Kidney epithelial cell (primary cell): ENCODE measurements around the gene MBOAT2. TPM values are rescaled to one million over a fixed set of nuclear protein-coding genes. Genes with fewer than 3 reads are reported as not detected.
"Not testable (repeated sequence)": the region's sequence is repeated elsewhere in the genome, so short reads cannot be mapped to it uniquely, and the experiment has no call there.

Source experiments
- DNase-seq: peaks from one replicate; pipeline ENCODE4 v3.0.0-alpha.2; 2010; ENCODE audit warnings: low read depth
- H3K27me3 ChIP-seq: 2 replicates; pipeline ENCODE4 v1.6.0; 2011; ENCODE audit warnings: low read length; ENCODE audit not compliant: control insufficient read depth, insufficient read depth
- H3K36me3 ChIP-seq: 2 replicates; pipeline ENCODE4 v1.5.1; 2011; ENCODE audit warnings: low read length; ENCODE audit not compliant: control insufficient read depth, insufficient read depth
- H3K4me3 ChIP-seq: 2 replicates; pipeline ENCODE4 v1.5.1; 2011; ENCODE audit warnings: low read depth, mild to moderate bottlenecking, control low read depth, low read length
- total RNA-seq: library from RNA; depleted of rRNA; stranded (reverse); fragments of >200 nt; gene quantifications from 2 replicates; pipeline ENCODE4 v1.2.3, GENCODE V29; 2015
- TF ChIP-seq, protein P1 (sequence below): IDR thresholded peaks from 2 replicates; pipeline ENCODE4 v1.5.1; 2011; ENCODE audit warnings: mild to moderate bottlenecking, moderate library complexity, low read length, control low read depth, inconsistent platforms; ENCODE audit not compliant: insufficient read depth, poor library complexity, severe bottlenecking

The MBOAT2 gene
- total RNA-seq, 1 donor from 2014 or later, result 32.2 TPM

DNA sequence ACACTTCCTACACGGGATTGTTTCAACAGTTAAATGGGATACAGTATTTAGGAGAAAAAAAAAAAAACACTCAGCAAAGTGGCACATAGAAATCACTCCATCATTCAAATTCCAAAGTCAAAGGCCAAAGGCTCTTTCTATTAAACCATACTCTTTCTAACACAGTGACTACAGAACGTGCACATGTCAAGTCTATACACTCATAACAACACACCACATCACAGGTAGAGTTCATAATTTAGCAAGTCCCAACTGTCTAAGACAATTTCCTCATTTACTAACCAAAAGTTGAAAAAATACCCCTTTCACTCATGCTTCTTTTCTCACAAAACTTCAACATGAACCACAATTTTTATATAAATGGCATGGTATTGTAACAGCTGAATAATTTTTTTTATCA, 70.8 kb downstream of the MBOAT2 start:
- no peak for DNase-seq
- Histone ChIP-seq H3K27me3 (no peaks in the 10 kb centered on the region), H3K36me3 (no peaks in the 10 kb centered on the region), H3K4me3 (no peak overlapping the region)
- TF ChIP-seq, protein P1, sequence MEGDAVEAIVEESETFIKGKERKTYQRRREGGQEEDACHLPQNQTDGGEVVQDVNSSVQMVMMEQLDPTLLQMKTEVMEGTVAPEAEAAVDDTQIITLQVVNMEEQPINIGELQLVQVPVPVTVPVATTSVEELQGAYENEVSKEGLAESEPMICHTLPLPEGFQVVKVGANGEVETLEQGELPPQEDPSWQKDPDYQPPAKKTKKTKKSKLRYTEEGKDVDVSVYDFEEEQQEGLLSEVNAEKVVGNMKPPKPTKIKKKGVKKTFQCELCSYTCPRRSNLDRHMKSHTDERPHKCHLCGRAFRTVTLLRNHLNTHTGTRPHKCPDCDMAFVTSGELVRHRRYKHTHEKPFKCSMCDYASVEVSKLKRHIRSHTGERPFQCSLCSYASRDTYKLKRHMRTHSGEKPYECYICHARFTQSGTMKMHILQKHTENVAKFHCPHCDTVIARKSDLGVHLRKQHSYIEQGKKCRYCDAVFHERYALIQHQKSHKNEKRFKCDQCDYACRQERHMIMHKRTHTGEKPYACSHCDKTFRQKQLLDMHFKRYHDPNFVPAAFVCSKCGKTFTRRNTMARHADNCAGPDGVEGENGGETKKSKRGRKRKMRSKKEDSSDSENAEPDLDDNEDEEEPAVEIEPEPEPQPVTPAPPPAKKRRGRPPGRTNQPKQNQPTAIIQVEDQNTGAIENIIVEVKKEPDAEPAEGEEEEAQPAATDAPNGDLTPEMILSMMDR, result no peak

GRCh38 chr2:8930185-8930584, 73.3 kb downstream of the MBOAT2 start:
- not testable (repeated sequence) for H3K27me3 ChIP-seq, DNase-seq, H3K36me3 ChIP-seq

GRCh38 chr2:8929128-8929527, 74.4 kb downstream of the MBOAT2 start:
- no peak overlapping the region for H3K4me3 ChIP-seq
- TF ChIP-seq, protein P1, result no peak
- H3K36me3 ChIP-seq, result no peaks in the 10 kb centered on the region
- DNase-seq, result no peak
- H3K27me3 ChIP-seq, result no peaks in the 10 kb centered on the region

More at GRCh38 chr2:8930185-8930584, 73.3 kb downstream of the MBOAT2 start:
- not testable (repeated sequence) for H3K4me3 ChIP-seq

- Histone ChIP-seq H3K27me3 (no peaks in the 10 kb centered on the region), H3K36me3 (no peaks in the 10 kb centered on the region), H3K4me3 (no peak overlapping the region)
- TF ChIP-seq, protein P1, result no peak
- no peak for DNase-seq
Observed at GRCh38 chr2:8927510-8928455, 75.7 kb downstream of the MBOAT2 start.

DNA sequence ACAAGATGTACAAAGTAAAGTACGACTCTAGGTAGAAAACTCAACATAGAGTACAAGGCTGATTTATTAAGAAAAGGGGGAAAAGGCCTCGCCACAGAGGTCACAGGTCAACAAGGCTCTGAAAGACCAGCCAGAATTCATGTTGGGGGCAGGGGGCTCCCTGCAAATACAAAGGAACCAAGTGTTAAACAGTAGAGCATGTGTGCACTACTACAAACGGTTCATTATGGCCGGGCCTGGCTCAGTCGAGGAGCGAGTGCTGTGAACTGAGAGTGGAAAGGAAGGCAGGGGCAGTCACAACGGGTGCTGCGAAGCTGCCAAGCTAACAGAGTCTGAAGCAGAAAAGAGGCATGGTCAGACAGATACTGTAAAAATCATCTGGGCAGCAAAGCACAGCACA, 77.1 kb downstream of the MBOAT2 start:
- no peaks in the 10 kb centered on the region for H3K27me3 ChIP-seq
- H3K36me3 ChIP-seq, result no peaks in the 10 kb centered on the region
- TF ChIP-seq, protein P1, result no peak
- DNase-seq, result no peak
- no peak overlapping the region for H3K4me3 ChIP-seq

- DNase-seq, result no peak
- H3K36me3 ChIP-seq, result no peaks in the 10 kb centered on the region
Observed at GRCh38 chr2:8925411-8925810, 78.1 kb downstream of the MBOAT2 start.

More at GRCh38 chr2:8925411-8925810, 78.1 kb downstream of the MBOAT2 start:
- Histone ChIP-seq H3K4me3 (no peak overlapping the region), H3K27me3 (no peaks in the 10 kb centered on the region)
- TF ChIP-seq, protein P1, result no peak
